Adrenal gland (tissue), 5 donors: Measurements from ENCODE around the gene ATF7.

Experiments used
- CTCF ChIP-seq, 6 experiments: fragments of 450-650 bp in 4 of 6; fragments of 200-600 bp in 2 of 6; sonication (generic) in 1 of 6; IDR thresholded peaks; 1 replicate in 5 of 6; 2 replicates in 1 of 6; pipeline versions ENCODE4 v1.5.1 to v1.8.0; 2016 to 2021; ENCODE audit warnings: antibody characterized with exemption in 6 of 6, mild to moderate bottlenecking in 2 of 6, moderate library complexity in 1 of 6
- POLR2A ChIP-seq, 2 donors: fragments of 450-650 bp; IDR thresholded peaks; one replicate each; pipeline ENCODE4 v1.6.1; 2017; ENCODE audit warnings: antibody characterized with exemption in 2 of 2, mild to moderate bottlenecking in 2 of 2, moderate library complexity in 1 of 2
- donor health status: DM: no; HTN: no; CAD: no.

- TF ChIP-seq CTCF (IDR thresholded peaks at IDR 0.05): no peak
- TF ChIP-seq POLR2A (IDR thresholded peaks at IDR 0.05): no peak
These were observed 89.2 kb downstream of the ATF7 start for GRCh38 chr12:53536962-53537361.
